HG03565 (cell line): Measurements from ENCODE around the gene P2RX3.

Source experiments
- ATAC-seq: cut with Tn5 transposase; IDR thresholded peaks from one replicate; pipeline ENCODE4 v1.9.1; 2021; ENCODE audit warnings: mild to moderate bottlenecking, moderate library complexity; ENCODE audit not compliant: unreplicated experiment

The P2RX3 gene

DNA sequence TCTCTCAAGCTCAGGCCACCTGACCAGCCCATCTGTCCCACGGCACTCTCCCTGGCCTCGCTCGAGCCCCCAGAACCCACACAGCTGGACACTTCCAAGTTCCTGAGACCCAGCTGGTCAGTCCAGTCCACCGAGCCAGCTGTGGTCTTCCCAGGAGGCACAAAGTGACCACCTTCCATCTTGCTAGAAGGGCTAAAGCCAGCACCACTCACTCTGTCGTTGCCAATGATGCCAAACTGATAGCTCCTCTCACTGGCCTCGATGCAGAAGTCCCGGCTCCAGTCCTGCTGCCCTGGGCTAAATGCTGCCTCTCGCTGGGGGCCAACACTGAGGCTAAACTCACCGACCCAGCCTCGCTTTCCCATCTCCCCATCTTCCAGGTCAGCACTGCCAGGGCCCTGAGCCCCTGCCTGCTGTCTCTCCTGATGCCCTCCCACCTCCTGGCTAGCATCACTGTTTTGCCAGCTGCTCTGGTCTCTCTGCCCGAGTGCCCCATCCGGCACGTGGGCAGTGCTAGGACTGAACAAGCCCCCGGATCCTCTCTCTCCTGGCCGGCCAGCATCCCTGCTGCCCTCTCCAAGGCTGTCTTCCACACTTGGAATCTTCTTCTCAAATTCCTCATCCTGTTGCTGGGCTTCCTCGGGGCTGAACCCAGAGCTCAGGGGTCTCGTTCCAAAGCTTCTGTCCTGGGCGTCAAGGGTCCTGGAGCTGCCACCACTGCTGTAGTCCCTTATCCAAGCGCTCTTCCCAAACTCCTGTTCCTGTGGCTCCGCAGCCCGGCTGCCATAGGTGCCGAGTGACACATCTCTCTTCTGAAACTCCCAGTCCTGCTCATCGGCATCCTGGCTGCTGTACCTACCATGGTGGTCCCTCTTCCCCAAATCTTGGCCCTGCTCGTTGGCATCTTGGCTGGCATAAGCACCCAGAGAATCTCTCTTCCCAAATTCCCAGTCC is 28.8 kb upstream of the P2RX3 start:
- no peak for ATAC-seq

GRCh38 chr11:57310091-57310490 is 28.1 kb upstream of the P2RX3 start:
- no peak for ATAC-seq

DNA sequence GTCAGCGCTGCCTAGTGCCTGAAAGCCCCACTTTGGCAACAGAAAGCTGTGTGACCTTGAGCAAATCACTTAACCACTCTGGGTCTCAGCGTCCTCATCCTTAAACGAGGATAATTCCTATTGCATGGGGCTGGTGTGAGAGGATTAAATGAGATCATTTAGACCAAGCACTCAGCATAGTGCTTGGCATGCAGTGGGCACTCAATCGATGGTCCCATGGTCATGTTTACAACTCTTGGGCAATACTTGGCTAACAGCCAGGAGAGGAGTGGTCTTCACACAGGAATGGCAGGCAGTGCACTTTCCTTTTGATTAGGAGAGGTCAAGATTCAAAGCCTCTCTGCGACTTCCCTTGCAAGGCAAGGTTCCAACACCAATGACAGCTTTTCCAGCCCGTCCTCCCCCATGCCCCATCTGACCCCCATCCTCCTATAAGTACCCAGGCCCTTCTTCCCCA is 27.5 kb upstream of the P2RX3 start:
- no peak for ATAC-seq

DNA sequence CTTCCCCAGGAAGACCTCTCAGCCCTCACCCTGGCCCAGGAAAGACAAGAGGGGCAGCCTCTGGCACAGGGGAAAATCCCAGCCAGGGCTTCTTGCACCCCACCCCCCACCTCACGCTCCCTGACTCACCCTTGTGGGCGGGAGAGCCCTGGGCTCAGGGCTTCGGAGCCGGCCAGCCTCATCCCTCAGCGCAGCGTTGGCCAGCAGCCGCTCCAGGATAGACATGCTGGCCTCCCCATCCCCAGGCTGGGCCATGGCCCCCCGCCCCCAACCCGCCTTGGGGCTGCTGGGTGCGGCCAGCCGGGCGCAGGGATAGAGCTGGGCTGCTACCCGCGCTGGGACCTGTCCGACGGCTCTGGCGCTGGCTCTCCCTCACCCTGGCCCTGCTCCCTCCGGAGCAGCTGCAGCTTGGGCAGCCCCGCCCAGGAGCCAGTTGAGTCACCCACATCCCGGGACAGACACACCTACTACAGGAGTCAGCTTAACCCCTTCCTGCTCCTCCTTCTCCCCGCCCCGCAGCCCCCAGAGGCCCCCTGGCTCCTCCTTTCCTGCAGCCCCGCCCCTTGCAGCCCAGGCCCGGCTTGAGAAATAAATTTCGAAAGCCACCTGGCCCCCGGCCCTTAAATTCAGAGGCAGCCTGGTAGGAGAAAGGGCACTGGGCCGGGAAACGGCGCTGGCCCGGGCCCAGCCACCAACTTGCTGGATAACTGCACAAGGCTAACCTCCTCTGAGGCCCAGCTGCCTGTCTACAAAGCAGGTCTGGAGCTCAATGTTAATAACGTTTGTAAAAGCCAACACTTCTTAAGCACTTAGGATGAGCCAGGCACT is 26.8 kb upstream of the P2RX3 start:
- ATAC-seq = peak; percentile 98

GRCh38 chr11:57312511-57313021 is 25.6 kb upstream of the P2RX3 start:
- ATAC-seq = no peak

- ATAC-seq = no peak
These were observed 24.9 kb upstream of the P2RX3 start for GRCh38 chr11:57313071-57313787.

GRCh38 chr11:57313788-57314135 is 24.4 kb upstream of the P2RX3 start:
- ATAC-seq = no peak

GRCh38 chr11:57314221-57314973 is 23.8 kb upstream of the P2RX3 start:
- ATAC-seq = no peak

DNA sequence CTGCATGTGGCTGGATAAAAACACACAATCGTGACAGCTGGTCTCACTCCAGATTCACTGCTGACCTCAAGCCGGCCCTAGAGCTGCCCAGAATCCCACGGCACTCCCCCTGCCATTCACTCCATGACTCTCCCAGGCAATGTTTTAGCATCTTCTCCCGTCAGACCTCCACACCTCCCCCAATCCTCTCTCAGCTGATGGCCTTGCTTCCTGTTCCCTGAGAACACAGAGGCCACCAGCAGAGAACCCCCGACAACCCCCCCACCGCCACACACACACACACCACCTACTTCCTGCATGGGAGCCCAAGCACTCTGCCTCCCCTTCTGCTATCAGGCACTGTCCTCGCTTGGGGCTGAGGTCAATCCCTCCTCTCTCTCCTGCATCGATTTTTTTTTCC is 22.7 kb upstream of the P2RX3 start:
- no peak for ATAC-seq

- no peak for ATAC-seq
These were observed 22.1 kb upstream of the P2RX3 start for GRCh38 chr11:57316017-57316416.

DNA sequence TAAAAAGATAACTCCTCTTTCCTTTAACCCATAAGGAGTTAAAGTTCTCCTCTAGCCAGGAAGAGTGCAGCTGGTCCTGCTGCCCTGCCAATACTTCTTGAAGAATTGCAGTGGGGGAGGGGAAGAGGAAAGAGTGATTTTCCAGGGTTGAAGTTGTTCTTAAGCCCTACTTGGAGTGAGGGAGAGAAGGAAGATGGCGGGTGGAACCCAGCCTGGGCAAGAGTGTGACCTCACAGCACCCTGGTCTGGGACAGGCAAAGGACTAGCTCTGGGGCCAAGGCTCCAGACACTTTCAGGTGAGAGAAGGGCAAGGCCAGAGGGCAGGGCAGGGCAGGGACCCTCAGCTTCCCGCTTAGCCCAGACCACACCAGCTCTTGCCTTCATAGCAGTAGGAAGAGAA is 20.0 kb upstream of the P2RX3 start:
- no peak for ATAC-seq

DNA sequence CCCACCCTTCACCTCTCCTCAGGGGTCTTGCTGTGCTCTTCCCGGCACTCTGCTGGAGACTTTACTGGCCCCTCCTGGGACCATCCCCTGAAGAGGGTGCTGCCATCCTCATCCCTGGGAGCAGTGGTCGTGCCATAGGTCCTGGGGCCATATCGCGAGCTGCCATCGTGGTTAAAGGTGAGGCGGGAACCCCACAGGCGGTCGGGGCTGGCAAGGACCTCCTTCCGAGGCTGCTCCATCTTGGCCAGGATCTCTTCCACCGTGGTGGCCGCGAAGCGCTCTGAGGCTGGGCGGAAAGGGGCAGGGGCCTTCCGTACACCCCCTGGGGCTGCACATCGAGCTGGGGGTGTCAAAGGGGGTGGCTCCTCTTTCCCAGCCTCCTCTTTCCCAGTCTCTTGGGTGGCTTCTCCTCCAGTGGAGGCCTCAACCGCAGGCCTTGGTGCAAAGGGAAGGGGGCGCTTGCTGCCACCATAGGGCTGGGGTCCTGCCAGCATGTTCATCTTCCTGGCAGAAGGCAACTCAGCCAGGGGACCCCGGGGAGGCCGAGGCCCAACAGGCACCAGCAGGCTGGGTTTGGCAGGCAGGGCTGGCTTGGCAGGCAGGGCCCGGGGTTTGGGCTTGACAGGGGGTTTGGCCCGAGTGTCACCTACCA is 18.0 kb upstream of the P2RX3 start:
- ATAC-seq = no peak

DNA sequence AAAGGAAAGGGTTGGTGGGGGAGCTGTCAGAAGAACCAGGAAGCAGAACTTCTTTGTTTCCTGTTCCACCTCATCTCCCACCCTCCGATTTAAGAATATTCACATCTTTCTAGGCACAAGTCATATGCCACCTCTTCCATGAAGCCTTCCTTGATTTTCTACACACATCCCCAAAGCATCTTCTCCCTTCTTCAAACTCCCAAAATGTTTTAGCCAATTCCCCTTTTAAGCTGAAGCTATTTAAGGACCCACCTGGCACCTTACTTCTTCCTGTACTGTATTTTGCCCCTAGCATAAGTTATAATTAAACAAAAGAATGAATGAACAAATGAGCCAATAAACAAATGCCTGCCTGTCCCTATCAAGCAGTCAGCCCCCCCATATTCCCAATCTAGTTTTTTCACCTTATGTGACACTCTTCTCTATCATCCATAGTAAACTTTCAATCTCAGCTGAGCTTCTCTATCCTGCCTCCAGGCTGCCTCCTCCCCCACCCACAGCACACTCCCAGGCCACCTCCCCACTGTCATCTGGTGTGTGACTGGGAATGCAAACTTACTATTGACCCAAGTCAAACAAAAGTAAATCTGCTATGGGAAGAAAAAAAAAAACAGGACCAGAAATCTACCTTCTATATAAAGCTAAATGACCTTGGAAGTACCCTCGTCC is 17.3 kb upstream of the P2RX3 start:
- ATAC-seq = no peak

GRCh38 chr11:57321388-57322255 is 16.5 kb upstream of the P2RX3 start:
- ATAC-seq = no peak

DNA sequence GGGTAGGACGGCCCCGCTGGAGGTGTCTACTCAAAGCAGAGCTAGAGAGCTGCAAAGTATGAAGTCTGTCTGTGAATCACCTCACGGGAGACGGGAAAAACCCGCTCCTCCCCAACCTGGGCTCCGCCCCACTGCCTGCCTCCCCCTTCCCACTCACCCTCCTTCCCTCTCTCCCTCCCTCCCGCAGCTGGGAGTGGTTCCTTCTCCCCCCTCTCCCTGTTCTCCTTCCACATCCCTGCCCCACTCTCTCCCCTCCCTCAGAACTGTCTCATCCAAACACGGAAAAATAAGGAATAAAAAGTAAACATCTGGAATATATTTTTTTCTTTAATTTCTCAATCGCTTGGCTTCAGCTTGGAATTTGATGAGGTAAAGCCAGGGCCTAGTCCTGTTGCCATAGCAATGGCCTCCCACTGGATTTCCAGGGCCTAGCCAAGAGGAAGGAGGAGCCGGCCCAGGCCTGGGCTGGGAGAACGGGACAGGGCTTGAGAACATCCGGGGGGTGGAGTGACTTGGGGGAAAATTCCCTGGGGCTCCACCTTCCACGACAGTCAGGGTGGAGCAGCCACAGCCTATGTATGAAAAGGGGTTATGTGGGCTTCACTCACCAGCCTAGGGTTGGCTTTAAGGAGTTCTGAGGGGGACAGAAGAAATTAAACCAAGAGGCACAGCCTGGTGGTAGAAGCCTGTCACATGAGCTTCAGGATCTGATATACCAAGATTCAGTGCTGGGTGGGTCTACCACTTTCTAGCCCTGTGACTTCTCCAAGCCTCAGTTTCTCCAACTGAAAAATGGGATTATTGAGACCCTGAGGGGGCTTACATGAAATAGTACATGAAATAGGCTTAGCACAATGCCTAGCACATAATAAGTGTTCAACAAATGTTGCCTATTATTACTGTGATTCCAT is 15.6 kb upstream of the P2RX3 start:
- no peak for ATAC-seq

DNA sequence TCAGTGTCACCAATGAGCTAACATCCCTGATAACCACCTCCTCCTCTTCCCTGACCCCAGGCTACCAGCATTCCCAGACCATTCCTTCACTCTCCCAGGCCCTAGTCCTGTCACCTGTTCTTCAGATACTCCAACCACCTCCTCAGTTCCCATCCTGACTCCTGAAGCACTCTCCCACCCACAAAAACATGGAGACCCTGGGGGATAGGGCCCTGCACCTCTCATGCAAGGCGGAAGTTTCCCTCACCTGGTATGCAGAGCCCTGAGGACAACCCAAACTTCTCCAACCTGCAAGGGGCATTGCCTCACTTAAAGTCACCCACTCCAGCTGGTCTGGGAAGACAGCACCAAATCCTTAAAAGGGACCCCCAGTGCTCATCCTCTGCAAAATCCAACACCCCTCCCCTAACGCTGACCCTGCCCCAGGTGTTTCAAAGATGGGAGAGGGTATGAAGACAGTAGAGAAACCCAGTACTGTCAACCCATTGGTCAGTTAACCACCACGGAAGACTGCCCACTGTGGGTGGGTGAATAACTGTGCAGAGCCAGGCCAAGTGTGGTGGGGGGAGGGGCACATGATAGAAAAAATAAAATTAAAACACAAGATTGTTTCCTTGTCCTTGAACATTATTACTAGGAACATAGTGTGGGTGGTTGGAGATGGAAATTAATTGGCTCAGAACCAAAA is 14.8 kb upstream of the P2RX3 start:
- ATAC-seq = no peak

- no peak for ATAC-seq
These were observed 14.3 kb upstream of the P2RX3 start for GRCh38 chr11:57323855-57324153.
